IMR-90 (cell line): ENCODE data around the gene ARHGEF39. TPM values are rescaled to one million over a fixed set of nuclear protein-coding genes. Genes with fewer than 3 reads are reported as not detected.

Experiments
- ATAC-seq: fragments of 200-7000 bp; cut with Tn5 transposase; 2 replicates; pipeline ENCODE4 v1.9.1; 2020; ENCODE audit warnings: low read depth, mild to moderate bottlenecking, moderate library complexity
- BruUV-seq: library from RNA; stranded (reverse); fragments of 400-500 nt; replicated peaks from 2 replicates; lab custom pipeline; 2021; lab: Mats Ljungman, UMichigan
- CTCF ChIA-PET: fragments of 300-600 bp; formaldehyde crosslinking; extraction: SDS; loops from one replicate; lab custom pipeline; 2021; ENCODE audit warnings: antibody characterized with exemption; lab: Yijun Ruan, JAX
- POLR2A ChIA-PET: fragments of 300-600 bp; sonication (Branson Sonifier 250); formaldehyde crosslinking; loops from one replicate; lab custom pipeline; 2022; ENCODE audit warnings: antibody characterized with exemption; ENCODE audit not compliant: unreplicated experiment; lab: Charles Lee
- DNase-seq: peaks from one replicate; pipeline ENCODE4 v3.0.0; 2013
- H2AFZ ChIP-seq: replicated peaks from 2 replicates; pipeline ENCODE3; 2013; ENCODE audit warnings: low read length, mild to moderate bottlenecking; ENCODE audit not compliant: poor library complexity
- H2AK5ac ChIP-seq: 2 replicates; pipeline ENCODE4 v1.6.1; 2013; ENCODE audit warnings: low read depth, low read length, inconsistent platforms
- H2AK9ac ChIP-seq: replicated peaks from 2 replicates; pipeline ENCODE3; 2013; ENCODE audit warnings: mild to moderate bottlenecking, low read depth, low read length, moderate library complexity; ENCODE audit not compliant: poor library complexity
- H2BK120ac ChIP-seq: 2 replicates; pipeline ENCODE4 v1.6.1; 2013; ENCODE audit warnings: low read depth, low read length, inconsistent platforms
- H2BK15ac ChIP-seq: 3 replicates; pipeline ENCODE4 v1.6.1; 2013; ENCODE audit warnings: low read depth, low read length, inconsistent platforms
- H2BK20ac ChIP-seq: 2 replicates; pipeline ENCODE4 v1.6.1; 2013; ENCODE audit warnings: low read depth, mild to moderate bottlenecking, inconsistent platforms, low read length, moderate library complexity
- H2BK5ac ChIP-seq: 2 replicates; pipeline ENCODE4 v1.6.1; 2013; ENCODE audit warnings: mild to moderate bottlenecking, low read depth, low read length, inconsistent platforms; ENCODE audit not compliant: poor library complexity, severe bottlenecking
- H3K14ac ChIP-seq: replicated peaks from 2 replicates; pipeline ENCODE4 v1.6.1; 2013; ENCODE audit warnings: low read depth, low read length, inconsistent platforms
- H3K18ac ChIP-seq: 2 replicates; pipeline ENCODE4 v1.6.1; 2013; ENCODE audit warnings: low read depth, low read length, control low read depth
- H3K23ac ChIP-seq: 2 replicates; pipeline ENCODE4 v1.6.1; 2013; ENCODE audit warnings: low read depth, low read length, inconsistent platforms
- H3K27ac ChIP-seq: 2 replicates; pipeline ENCODE4 v1.5.1; 2013; ENCODE audit warnings: mild to moderate bottlenecking, control low read depth, low read length; ENCODE audit not compliant: insufficient read depth
- H3K27me3 ChIP-seq: 2 replicates; pipeline ENCODE4 v1.6.1; 2013; ENCODE audit warnings: low read length; ENCODE audit not compliant: control insufficient read depth, insufficient read depth
- H3K36me3 ChIP-seq: 2 replicates; pipeline ENCODE4 v1.6.1; 2013; ENCODE audit warnings: low read length, mixed read lengths; ENCODE audit not compliant: control insufficient read depth, insufficient read depth
- H3K4ac ChIP-seq: 2 replicates; pipeline ENCODE4 v1.6.1; 2013; ENCODE audit warnings: low read depth, low read length, inconsistent platforms
- H3K4me1 ChIP-seq: 2 replicates; pipeline ENCODE4 v1.6.1; 2013; ENCODE audit warnings: low read length, mixed read lengths; ENCODE audit not compliant: control insufficient read depth, insufficient read depth
- H3K4me2 ChIP-seq: 2 replicates; pipeline ENCODE4 v1.6.1; 2013; ENCODE audit warnings: low read depth, mild to moderate bottlenecking, control low read depth, low read length, moderate library complexity
- H3K4me3 ChIP-seq: 2 replicates; pipeline ENCODE4 v1.5.1; 2013; ENCODE audit warnings: low read depth, mild to moderate bottlenecking, control low read depth, low read length, moderate library complexity; ENCODE audit not compliant: insufficient read depth
- H3K56ac ChIP-seq: 2 replicates; pipeline ENCODE4 v1.6.1; 2013; ENCODE audit warnings: low read length, inconsistent platforms; ENCODE audit not compliant: insufficient read depth; ENCODE audit errors: extremely low read depth
- H3K79me1 ChIP-seq, 2 experiments: 2 replicates each; pipeline ENCODE4 v1.6.1; 2013; ENCODE audit warnings: low read length in 2 of 2, inconsistent platforms in 1 of 2, low read depth in 1 of 2
- H3K9ac ChIP-seq: 2 replicates; pipeline ENCODE4 v1.6.1; 2013; ENCODE audit warnings: low read depth, low read length, control low read depth
- H3K9me1 ChIP-seq: 2 replicates; pipeline ENCODE4 v1.6.1; 2013; ENCODE audit warnings: low read length, inconsistent platforms; ENCODE audit not compliant: insufficient read depth
- H3K9me3 ChIP-seq: 2 replicates; pipeline ENCODE4 v1.6.1; 2013; ENCODE audit warnings: low read length; ENCODE audit not compliant: control insufficient read depth, insufficient read depth
- H4K20me1 ChIP-seq: 2 replicates; pipeline ENCODE4 v1.6.1; 2013; ENCODE audit warnings: low read length, inconsistent platforms; ENCODE audit not compliant: insufficient read depth
- H4K5ac ChIP-seq: 2 replicates; pipeline ENCODE4 v1.6.1; 2013; ENCODE audit warnings: mild to moderate bottlenecking, low read depth, low read length, control low read depth
- H4K8ac ChIP-seq, 2 experiments: 2 replicates each; pipeline ENCODE4 v1.6.1; 2013; ENCODE audit warnings: low read depth in 2 of 2, low read length in 2 of 2, control low read depth in 1 of 2, inconsistent platforms in 1 of 2
- H4K91ac ChIP-seq: 2 replicates; pipeline ENCODE4 v1.6.1; 2013; ENCODE audit warnings: low read depth, low read length, inconsistent platforms; ENCODE audit not compliant: insufficient read depth
- BHLHE40 ChIP-seq: fragments of 150-350 bp; IDR thresholded peaks from 2 replicates; pipeline ENCODE4 v1.6.1; 2016; ENCODE audit warnings: mild to moderate bottlenecking, low read depth, low read length
- CEBPB ChIP-seq: IDR thresholded peaks from 2 replicates; pipeline ENCODE4 v1.6.1; 2012; ENCODE audit warnings: low read depth, low read length, improper control_type of control experiment
- CHD1 ChIP-seq: IDR thresholded peaks from 2 replicates; pipeline ENCODE4 v1.6.1; 2012; ENCODE audit warnings: low read depth, low read length, improper control_type of control experiment
- FOS ChIP-seq: fragments of 150-350 bp; IDR thresholded peaks from 2 replicates; pipeline ENCODE4 v1.6.1; 2016; ENCODE audit warnings: low read depth, low read length
- MAFK ChIP-seq: IDR thresholded peaks from 2 replicates; pipeline ENCODE4 v1.6.1; 2012; ENCODE audit warnings: low read depth, low read length, improper control_type of control experiment
- MAZ ChIP-seq: IDR thresholded peaks from 2 replicates; pipeline ENCODE4 v1.6.1; 2012; ENCODE audit warnings: low read depth, mild to moderate bottlenecking, low read length, improper control_type of control experiment, moderate library complexity, borderline replicate concordance
- MXI1 ChIP-seq: IDR thresholded peaks from 2 replicates; pipeline ENCODE4 v1.6.1; 2012; ENCODE audit warnings: low read depth, mild to moderate bottlenecking, low read length, moderate library complexity, borderline replicate concordance
- NFE2L2 ChIP-seq: fragments of 150-350 bp; IDR thresholded peaks from 2 replicates; pipeline ENCODE4 v1.6.1; 2016; ENCODE audit warnings: low read depth, mild to moderate bottlenecking, low read length
- POLR2A ChIP-seq: IDR thresholded peaks from 2 replicates; pipeline ENCODE4 v1.6.1; 2012; ENCODE audit warnings: mild to moderate bottlenecking, low read depth, low read length
- RAD21 ChIP-seq: IDR thresholded peaks from 2 replicates; pipeline ENCODE4 v1.6.1; 2012; ENCODE audit warnings: low read length, improper control_type of control experiment
- RCOR1 ChIP-seq: IDR thresholded peaks from 2 replicates; pipeline ENCODE4 v1.6.1; 2012; ENCODE audit warnings: mild to moderate bottlenecking, low read length, improper control_type of control experiment; ENCODE audit not compliant: insufficient replicate concordance
- RFX5 ChIP-seq: IDR thresholded peaks from 2 replicates; pipeline ENCODE4 v1.8.0; 2012; ENCODE audit warnings: low read depth, mild to moderate bottlenecking, low read length, moderate library complexity
- SMC3 ChIP-seq: fragments of 150-350 bp; IDR thresholded peaks from 2 replicates; pipeline ENCODE4 v1.6.1; 2016; ENCODE audit warnings: low read depth, mild to moderate bottlenecking, antibody characterized with exemption, low read length, moderate library complexity
- WGBS, 2 experiments: methylation state at CpG; one replicate each; pipeline versions ENCODE4 v1.1.5 to v1.1.7; 2013; ENCODE audit warnings: missing lambda C conversion rate in 2 of 2; ENCODE audit not compliant: insufficient read length in 1 of 2; ENCODE audit errors: extremely low coverage in 2 of 2; 5-methylcytosine and 5-hydroxymethylcytosine counted together
- dilution Hi-C: fragments of 300-500 bp; cut with HindIII; formaldehyde crosslinking; loops from one replicate; pipeline ENCODE4 v1.14.3; 2018; ENCODE audit warnings: low sequenced_read_pairs; ENCODE audit not compliant: unreplicated experiment
- in situ Hi-C: fragments of 300-500 bp; cut with MboI; formaldehyde crosslinking; loops from 3 replicates; pipeline ENCODE4 v1.14.3; 2019; ENCODE audit warnings: low sequenced_read_pairs, inconsistent platforms, mixed read lengths
- intact Hi-C: fragments of 100-400 bp; cut with micrococcal nuclease; formaldehyde crosslinking; loops from 2 replicates; pipeline ENCODE4 v1.10.0; 2022
- polyA plus RNA-seq, 3 experiments: library from polyadenylated mRNA; depleted of rRNA; stranded (reverse); fragments of >200 nt; gene quantifications; 2 replicates each; pipeline ENCODE4 v1.2.3, GENCODE V29; 2012; ENCODE audit warnings: low replicate concordance in 1 of 3
- total RNA-seq: library from RNA; depleted of rRNA; stranded (reverse); fragments of >200 nt; gene quantifications from 2 replicates; pipeline ENCODE4 v1.2.3, GENCODE V29; 2012
- TF ChIP-seq, protein P1 (sequence below): fragments of 150-350 bp; IDR thresholded peaks from 2 replicates; pipeline ENCODE4 v1.6.1; 2016; ENCODE audit warnings: low read depth, mild to moderate bottlenecking, low read length, moderate library complexity, borderline replicate concordance
- TF ChIP-seq, protein P2 (sequence below): fragments of 150-350 bp; IDR thresholded peaks from 2 replicates; pipeline ENCODE4 v1.6.1; 2017; ENCODE audit warnings: mild to moderate bottlenecking, antibody characterized with exemption, low read length, low read depth
- TF ChIP-seq, protein P3 (sequence below): conservative IDR thresholded peaks from 2 replicates; pipeline ENCODE4 v1.5.1; 2012; ENCODE audit warnings: mild to moderate bottlenecking, low read depth, low read length, improper control_type of control experiment

Gene ARHGEF39
- total and polyA plus RNA-seq, 2 of the 4 experiments (the other 2 are of a cell fraction) = 2.5 to 2.8 TPM

DNA sequence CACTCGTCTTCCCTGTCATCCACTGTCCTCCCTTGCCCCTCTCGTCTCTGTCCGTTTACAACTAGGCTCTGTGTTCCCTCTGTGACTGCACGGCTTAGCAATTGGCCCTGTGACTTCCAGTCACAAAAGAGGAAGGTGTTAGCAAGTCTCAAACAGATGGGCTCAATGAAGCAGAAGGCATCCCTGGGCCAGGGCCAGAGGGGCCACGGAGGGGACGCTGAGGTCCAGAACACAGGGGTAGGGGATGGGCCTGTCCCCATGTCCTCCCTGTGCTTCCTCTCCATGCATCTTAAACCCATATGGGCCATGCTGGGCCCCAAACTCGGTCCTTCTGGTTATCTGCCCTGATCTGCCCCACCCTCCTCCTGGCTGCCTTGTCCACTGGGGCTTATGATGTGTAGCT lies 46.7 kb downstream of the ARHGEF39 start, which contains the start of gene CD72:
Gene CD72 (minus strand): TSS at position 89 of the 403 bp plus-strand sequence. CDS start 110 bp downstream, outside the sequence.
- no peaks in the 10 kb centered on the region for H3K36me3 ChIP-seq
- H3K9me1 ChIP-seq = no peaks in the 10 kb centered on the region
- peak within 1 kb of the TSS; percentile 94 for H2AFZ ChIP-seq
- H3K14ac ChIP-seq = 0 out of 2 replicates have a peak within 1 kb of the TSS, but pooled peaks have one; percentile 29
- ChIA-PET CTCF (no interaction called here), POLR2A (no interaction called here)
- H3K4me1 ChIP-seq = no peaks in the 10 kb centered on the region
- no peak within 1 kb of the TSS for H3K56ac ChIP-seq
- peak within 1 kb of the TSS; percentile 75 for H3K23ac ChIP-seq
- no peak within 1 kb of the TSS for H2BK5ac ChIP-seq
- no peak within 1 kb of the TSS for H4K91ac ChIP-seq
- H3K79me1 ChIP-seq = no peaks in the 10 kb centered on the region
- DNase-seq (no peak), ATAC-seq (no peak)
- no peaks in the 10 kb centered on the region; the same call in 1 of the 2 replicates for H3K9me3 ChIP-seq
- no peak within 1 kb of the TSS for H2AK9ac ChIP-seq
- TF ChIP-seq, protein P1, sequence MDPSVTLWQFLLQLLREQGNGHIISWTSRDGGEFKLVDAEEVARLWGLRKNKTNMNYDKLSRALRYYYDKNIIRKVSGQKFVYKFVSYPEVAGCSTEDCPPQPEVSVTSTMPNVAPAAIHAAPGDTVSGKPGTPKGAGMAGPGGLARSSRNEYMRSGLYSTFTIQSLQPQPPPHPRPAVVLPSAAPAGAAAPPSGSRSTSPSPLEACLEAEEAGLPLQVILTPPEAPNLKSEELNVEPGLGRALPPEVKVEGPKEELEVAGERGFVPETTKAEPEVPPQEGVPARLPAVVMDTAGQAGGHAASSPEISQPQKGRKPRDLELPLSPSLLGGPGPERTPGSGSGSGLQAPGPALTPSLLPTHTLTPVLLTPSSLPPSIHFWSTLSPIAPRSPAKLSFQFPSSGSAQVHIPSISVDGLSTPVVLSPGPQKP = no peak
- no peak for TF ChIP-seq CEBPB
- no peak for TF ChIP-seq MXI1
- TF ChIP-seq, protein P2, sequence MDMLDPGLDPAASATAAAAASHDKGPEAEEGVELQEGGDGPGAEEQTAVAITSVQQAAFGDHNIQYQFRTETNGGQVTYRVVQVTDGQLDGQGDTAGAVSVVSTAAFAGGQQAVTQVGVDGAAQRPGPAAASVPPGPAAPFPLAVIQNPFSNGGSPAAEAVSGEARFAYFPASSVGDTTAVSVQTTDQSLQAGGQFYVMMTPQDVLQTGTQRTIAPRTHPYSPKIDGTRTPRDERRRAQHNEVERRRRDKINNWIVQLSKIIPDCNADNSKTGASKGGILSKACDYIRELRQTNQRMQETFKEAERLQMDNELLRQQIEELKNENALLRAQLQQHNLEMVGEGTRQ = no peak
- TF ChIP-seq RFX5 = no peak
- TF ChIP-seq MAFK = no peak
- TF ChIP-seq RCOR1 = no peak
- TF ChIP-seq BHLHE40 = no peak
- TF ChIP-seq, protein P3, sequence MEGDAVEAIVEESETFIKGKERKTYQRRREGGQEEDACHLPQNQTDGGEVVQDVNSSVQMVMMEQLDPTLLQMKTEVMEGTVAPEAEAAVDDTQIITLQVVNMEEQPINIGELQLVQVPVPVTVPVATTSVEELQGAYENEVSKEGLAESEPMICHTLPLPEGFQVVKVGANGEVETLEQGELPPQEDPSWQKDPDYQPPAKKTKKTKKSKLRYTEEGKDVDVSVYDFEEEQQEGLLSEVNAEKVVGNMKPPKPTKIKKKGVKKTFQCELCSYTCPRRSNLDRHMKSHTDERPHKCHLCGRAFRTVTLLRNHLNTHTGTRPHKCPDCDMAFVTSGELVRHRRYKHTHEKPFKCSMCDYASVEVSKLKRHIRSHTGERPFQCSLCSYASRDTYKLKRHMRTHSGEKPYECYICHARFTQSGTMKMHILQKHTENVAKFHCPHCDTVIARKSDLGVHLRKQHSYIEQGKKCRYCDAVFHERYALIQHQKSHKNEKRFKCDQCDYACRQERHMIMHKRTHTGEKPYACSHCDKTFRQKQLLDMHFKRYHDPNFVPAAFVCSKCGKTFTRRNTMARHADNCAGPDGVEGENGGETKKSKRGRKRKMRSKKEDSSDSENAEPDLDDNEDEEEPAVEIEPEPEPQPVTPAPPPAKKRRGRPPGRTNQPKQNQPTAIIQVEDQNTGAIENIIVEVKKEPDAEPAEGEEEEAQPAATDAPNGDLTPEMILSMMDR = no peak
- TF ChIP-seq CHD1 = no peak
- TF ChIP-seq POLR2A = no peak
- TF ChIP-seq MAZ = no peak
- no peak for TF ChIP-seq SMC3
- no peak for TF ChIP-seq RAD21
- no peak for TF ChIP-seq FOS
- TF ChIP-seq NFE2L2 = no peak
- peak within 1 kb of the TSS; percentile 43 for H3K4me3 ChIP-seq
- dilution Hi-C loops (no loop called here), intact Hi-C loops (no loop called here), in situ Hi-C loops (no loop called here)
- H2BK20ac ChIP-seq = no peak within 1 kb of the TSS
- peak within 1 kb of the TSS; percentile 84 for H3K4me2 ChIP-seq
- H4K8ac ChIP-seq = peak within 1 kb of the TSS; percentile 87 to 90; a peak in 3 of 4 replicates
- H3K4ac ChIP-seq = peak within 1 kb of the TSS; percentile 56; the same call in 1 of the 2 replicates
- H4K20me1 ChIP-seq = no peaks in the 10 kb centered on the region
- no CpG with 5 or more reads among the region's 7 CpGs for WGBS, 2 experiments
- BruUV-seq = no TSS peak
- H2BK15ac ChIP-seq = no peak within 1 kb of the TSS
- H3K27ac ChIP-seq = no peak within 1 kb of the TSS
- peak within 1 kb of the TSS; percentile 42 for H3K9ac ChIP-seq
- peak within 1 kb of the TSS; percentile 49; the same call in 1 of the 2 replicates for H4K5ac ChIP-seq
- no peak within 1 kb of the TSS for H2AK5ac ChIP-seq
- H2BK120ac ChIP-seq = no peak within 1 kb of the TSS
- no peak within 1 kb of the TSS for H3K18ac ChIP-seq
- peaks cover 66% of the 10 kb centered on the region for H3K27me3 ChIP-seq
